Hepatocyte (in vitro differentiated cells): ENCODE measurements around the gene SETBP1.

Source experiments
- CTCF ChIP-seq: fragments of 200-600 bp; sonication (generic); IDR thresholded peaks from 2 replicates; pipeline ENCODE4 v1.5.1; 2016; ENCODE audit warnings: antibody characterized with exemption, mild to moderate bottlenecking; ENCODE audit not compliant: poor library complexity
- EZH2 ChIP-seq: fragments of 200-600 bp; sonication (generic); IDR thresholded peaks from 2 replicates; pipeline ENCODE4 v1.6.1; 2016; ENCODE audit warnings: antibody characterized with exemption, mild to moderate bottlenecking, borderline replicate concordance

- TF ChIP-seq CTCF (no peak), EZH2 (no peak)
Observed at GRCh38 chr18:44730803-44731529, 50.3 kb downstream of the SETBP1 start.
